Stimulated activated effector memory CD8-positive, alpha-beta T cell treated with anti-CD3 and anti-CD28 coated beads, Interleukin-12 subunit alpha, Interleukin-12 subunit beta, amount 100 ng/mL, for 72 hours (primary cell): ENCODE data around the gene UBAP2.
A peak's percentile ranks its signal among the peaks of the same experiment; 100 is the strongest.

Experiments
- ATAC-seq: fragments of 150-1000 bp; cut with Tn5 transposase; 2 replicates; pipeline ENCODE4 v1.10.0; 2021
- DNase-seq, 2 donors: peaks; one replicate each; pipeline ENCODE4 v3.0.0; 2021 to 2022; ENCODE audit warnings: low spot score in 2 of 2
- H3K27ac Mint-ChIP-seq: one replicate; pipeline ENCODE4 v1.8.0; 2022; ENCODE audit warnings: mild to moderate bottlenecking, mixed read lengths
- H3K36me3 Mint-ChIP-seq: one replicate; pipeline ENCODE4 v1.8.0; 2022; ENCODE audit warnings: mild to moderate bottlenecking, mixed read lengths
- H3K4me1 Mint-ChIP-seq: one replicate; pipeline ENCODE4 v1.8.0; 2022; ENCODE audit warnings: mixed read lengths
- H3K4me3 Mint-ChIP-seq: one replicate; pipeline ENCODE4 v1.8.0; 2022; ENCODE audit warnings: mild to moderate bottlenecking, mixed read lengths
- H3K9me3 Mint-ChIP-seq: one replicate; pipeline ENCODE4 v1.8.0; 2022; ENCODE audit warnings: mixed read lengths

The UBAP2 gene

DNA sequence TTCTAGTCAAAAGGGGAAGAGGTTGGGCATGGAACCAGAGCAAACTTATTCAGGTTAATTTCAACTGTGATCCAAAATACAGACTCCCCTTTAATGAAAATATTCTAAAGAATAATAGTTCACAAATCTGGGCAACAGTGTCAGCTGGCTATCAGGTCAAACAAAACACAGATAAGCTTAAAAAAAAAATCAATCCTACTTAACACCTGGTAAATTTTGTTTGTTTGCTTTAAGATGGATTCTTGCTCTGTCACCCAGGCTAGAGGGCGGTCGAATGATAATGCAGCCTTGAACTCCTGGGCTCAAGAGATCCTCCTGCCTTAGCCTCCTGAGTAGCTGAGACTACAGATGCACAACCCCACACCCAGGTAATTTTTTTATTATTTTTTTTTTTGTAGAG lies 89.0 kb downstream of the UBAP2 start:
- H3K36me3 Mint-ChIP-seq: peaks cover 85% of the 10 kb centered on the region
- no peaks in the 10 kb centered on the region for H3K9me3 Mint-ChIP-seq

DNA sequence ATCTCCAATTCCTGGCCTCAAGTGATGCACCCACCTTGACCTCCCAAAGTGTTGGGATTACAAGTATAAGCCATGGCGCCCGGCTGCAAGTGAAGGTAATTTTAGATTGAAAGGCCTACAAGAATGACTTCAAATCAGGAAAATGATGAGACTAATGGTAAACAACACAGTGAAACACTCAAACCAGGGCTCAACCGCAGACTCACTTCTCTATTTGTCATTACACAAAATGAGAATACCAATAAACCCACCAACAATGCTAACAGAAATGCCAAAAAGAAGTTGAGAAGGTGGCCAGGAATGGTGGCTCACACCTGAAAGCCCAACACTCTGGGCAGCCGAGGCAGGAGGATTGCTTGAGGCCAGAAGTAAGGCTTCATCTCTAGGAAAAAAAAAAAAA lies 92.1 kb downstream of the UBAP2 start:
- Mint-ChIP-seq H3K9me3 (no peaks in the 10 kb centered on the region), H3K36me3 (peaks cover 100% of the 10 kb centered on the region), H3K27ac (no peak overlapping the region), H3K4me1 (no peaks in the 10 kb centered on the region), H3K4me3 (no peak overlapping the region)
- DNase-seq (no peak), ATAC-seq (no peak)

More for the DNA sequence above, 89.0 kb downstream of the UBAP2 start:
- no peaks in the 10 kb centered on the region for H3K4me1 Mint-ChIP-seq
- H3K4me3 Mint-ChIP-seq: no peak overlapping the region
- DNase-seq: no peak
- no peak for ATAC-seq
- no peak overlapping the region for H3K27ac Mint-ChIP-seq

DNA sequence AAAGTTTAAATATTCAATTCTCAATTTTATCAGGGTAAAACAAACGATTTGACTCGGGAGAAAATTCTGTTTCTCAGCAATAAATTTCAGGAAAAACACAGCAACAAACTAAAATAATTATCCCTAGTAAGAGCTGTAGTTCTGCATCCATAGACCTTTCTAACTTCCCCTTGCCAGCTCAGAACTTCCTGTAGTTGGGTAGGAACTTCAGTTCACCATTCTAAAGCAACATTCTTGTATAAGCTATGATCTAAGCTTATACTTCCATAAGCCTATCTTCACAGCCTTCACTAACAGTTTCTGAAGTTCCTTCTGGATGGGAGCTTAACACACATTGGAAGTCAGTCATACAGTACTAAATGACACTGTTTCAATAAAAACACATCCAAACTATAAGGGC lies 96.6 kb downstream of the UBAP2 start:
- Mint-ChIP-seq H3K36me3 (peaks cover 87% of the 10 kb centered on the region), H3K27ac (no peak overlapping the region), H3K9me3 (no peaks in the 10 kb centered on the region), H3K4me3 (no peak overlapping the region), H3K4me1 (no peaks in the 10 kb centered on the region)
- DNase-seq: no peak
- ATAC-seq: no peak

DNA sequence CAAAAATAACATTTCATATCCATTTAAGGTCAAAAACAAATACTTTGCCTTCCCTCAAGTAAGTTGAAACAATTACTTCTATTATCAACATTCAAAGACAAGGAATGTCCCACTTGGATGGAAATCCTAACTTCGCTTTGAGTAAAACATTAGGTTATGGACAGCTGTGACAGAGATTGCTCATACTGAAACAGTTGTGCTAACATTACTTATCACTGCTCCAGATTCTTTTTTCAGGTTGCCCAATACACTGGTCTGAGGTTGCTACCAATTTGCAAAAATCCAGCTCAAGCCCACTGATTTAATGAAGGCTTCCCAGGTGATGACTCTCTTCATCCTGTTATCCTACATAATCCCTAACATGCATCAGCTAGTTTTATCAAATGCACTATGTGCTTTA lies 98.3 kb downstream of the UBAP2 start:
- H3K4me1 Mint-ChIP-seq: no peaks in the 10 kb centered on the region
- DNase-seq (no peak), ATAC-seq (no peak)

DNA sequence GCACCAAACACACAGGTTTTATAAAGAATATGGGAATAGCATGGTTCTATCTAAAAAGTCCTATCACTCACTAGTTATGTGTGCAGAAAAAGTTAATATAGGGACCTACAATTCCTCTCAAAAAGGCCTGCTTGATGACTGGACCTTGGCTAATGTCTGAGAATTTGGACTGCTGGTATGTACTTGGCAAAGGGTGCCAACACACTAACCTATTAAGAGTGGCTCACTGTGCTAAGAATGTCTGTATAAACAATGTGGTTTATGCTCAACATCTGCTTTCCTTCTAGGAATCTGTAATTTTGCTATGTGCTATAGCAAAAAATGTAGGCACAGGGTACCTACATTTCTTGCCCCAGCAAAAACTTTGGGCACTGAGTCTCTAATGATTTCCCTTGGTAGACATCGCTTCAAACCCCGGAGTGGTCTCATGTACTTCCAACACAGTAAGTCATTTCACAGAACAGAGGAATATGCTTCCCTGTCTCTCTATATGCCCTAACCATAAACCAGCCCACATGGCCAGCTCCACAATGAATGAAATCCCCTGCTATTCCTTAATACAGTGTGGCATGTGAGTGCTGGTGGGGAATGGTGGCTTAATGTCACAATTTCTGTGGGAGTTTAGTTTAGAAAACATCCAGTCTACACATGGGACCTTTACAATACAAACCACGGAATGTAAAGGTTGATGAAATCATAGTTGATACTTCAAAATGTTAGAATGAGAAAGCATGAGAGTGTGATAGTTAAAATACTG lies 101.7 kb downstream of the UBAP2 start:
- no peaks in the 10 kb centered on the region for H3K4me1 Mint-ChIP-seq
- no peak overlapping the region for H3K4me3 Mint-ChIP-seq
- H3K9me3 Mint-ChIP-seq: no peaks in the 10 kb centered on the region
- DNase-seq: no peak
- peaks cover 87% of the 10 kb centered on the region for H3K36me3 Mint-ChIP-seq
- ATAC-seq: no peak
- H3K27ac Mint-ChIP-seq: no peak overlapping the region

More for the DNA sequence above, 98.3 kb downstream of the UBAP2 start:
- Mint-ChIP-seq H3K4me3 (no peak overlapping the region), H3K36me3 (peaks cover 87% of the 10 kb centered on the region), H3K27ac (no peak overlapping the region), H3K9me3 (no peaks in the 10 kb centered on the region)

DNA sequence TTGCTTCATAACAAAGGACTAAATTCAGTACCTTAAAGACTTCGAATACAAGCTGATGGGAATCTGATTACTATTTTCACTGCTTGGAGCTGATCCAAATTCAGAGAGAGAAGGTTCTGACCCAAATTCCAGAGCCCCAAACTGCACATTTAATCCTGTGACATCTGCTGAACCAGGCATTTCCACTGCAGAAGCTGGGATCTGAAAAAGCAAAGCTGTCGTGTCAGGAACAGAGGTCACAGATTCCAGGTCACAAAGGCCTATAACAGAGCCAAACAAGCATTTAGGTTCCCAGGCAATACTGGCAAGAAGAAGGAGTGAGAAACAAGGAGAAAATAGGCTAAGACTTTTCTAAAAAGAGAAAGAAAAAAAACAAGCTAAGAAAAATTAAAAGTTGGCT lies 105.3 kb downstream of the UBAP2 start:
- no peak for DNase-seq
- Mint-ChIP-seq H3K9me3 (no peaks in the 10 kb centered on the region), H3K4me1 (no peaks in the 10 kb centered on the region), H3K4me3 (no peak overlapping the region), H3K36me3 (peaks cover 93% of the 10 kb centered on the region), H3K27ac (peak overlapping the region; percentile 69)
- ATAC-seq: no peak

DNA sequence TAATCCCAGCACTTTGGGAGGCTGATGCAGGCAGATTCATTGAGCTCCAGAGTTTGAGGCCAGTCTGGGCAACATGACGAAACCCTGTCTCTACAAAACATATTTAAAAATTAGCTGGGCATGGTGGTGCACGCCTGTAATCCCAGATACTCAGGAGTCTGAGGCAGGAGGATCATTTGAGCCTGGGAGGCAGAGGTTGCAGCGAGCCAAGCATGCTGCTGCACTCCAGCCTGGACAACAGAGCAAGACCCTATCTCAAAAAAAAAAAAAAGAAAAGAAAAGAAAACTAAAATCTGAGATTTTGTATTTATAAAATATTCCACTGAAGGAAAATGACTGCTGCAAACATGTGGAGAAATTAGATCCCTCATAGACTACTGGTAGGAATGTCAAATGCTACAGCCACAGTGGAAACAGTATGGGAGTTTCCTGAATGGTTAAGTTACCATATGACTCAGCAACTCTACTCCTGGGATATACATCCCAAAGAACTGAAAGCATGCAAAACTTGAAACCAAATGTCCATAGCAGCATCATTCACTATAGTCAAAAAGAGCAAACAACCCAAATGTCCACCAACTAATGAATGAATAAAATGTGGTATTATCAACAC lies 106.1 kb downstream of the UBAP2 start:
- H3K9me3 Mint-ChIP-seq: no peaks in the 10 kb centered on the region
- ATAC-seq: no peak
- no peak overlapping the region for H3K4me3 Mint-ChIP-seq
- peaks cover 93% of the 10 kb centered on the region for H3K36me3 Mint-ChIP-seq
- no peak for DNase-seq
- H3K27ac Mint-ChIP-seq: no peak overlapping the region
- no peaks in the 10 kb centered on the region for H3K4me1 Mint-ChIP-seq

DNA sequence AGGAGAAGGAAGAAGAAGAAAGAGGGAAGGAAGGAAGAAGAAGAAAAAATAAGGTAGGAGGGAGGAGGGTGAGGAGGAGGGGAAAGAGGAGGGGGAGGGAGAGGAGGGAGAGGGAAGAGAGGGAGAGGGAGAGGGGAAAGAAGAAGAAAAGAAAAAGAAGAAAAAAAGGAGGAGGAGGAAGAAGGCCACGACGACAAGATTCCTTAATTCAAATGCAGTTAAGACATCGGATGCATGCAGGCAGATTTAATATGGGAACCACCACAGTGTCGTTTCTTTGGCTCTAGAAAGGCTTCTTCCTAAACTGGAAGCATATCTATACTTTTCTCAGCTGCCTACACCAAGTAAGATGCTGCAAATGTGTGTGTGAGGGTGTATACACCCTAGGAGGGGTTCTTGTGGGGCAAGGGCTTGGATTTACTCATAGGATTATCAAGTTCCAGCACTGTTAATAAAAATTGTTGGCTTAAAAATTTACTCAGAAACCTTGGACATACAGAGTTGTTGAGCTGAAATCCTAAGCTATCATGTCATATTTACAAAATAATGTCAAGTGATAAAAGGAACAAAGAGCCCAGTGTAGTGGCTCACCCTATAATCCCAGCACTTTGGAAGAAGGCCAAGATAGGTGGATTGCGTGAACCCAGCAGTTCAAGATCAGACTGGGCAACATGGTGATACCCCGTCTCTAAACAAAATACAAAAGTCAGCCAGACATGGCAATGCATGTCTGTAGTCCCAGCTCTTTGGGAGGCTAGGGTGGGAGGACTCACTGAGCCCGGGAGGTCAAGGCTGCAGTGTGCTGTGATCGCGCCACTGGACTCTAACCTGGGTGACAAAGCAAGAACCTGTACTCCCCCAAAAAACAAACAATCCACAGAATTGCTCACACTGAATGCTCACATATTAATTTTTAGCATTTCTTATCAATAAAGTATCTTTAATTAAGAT lies 108.5 kb downstream of the UBAP2 start:
- Mint-ChIP-seq H3K4me1 (no peaks in the 10 kb centered on the region), H3K36me3 (peaks cover 94% of the 10 kb centered on the region), H3K9me3 (no peaks in the 10 kb centered on the region), H3K4me3 (no peak overlapping the region), H3K27ac (peak overlapping the region; percentile 54)
- ATAC-seq: no peak
- no peak for DNase-seq

DNA sequence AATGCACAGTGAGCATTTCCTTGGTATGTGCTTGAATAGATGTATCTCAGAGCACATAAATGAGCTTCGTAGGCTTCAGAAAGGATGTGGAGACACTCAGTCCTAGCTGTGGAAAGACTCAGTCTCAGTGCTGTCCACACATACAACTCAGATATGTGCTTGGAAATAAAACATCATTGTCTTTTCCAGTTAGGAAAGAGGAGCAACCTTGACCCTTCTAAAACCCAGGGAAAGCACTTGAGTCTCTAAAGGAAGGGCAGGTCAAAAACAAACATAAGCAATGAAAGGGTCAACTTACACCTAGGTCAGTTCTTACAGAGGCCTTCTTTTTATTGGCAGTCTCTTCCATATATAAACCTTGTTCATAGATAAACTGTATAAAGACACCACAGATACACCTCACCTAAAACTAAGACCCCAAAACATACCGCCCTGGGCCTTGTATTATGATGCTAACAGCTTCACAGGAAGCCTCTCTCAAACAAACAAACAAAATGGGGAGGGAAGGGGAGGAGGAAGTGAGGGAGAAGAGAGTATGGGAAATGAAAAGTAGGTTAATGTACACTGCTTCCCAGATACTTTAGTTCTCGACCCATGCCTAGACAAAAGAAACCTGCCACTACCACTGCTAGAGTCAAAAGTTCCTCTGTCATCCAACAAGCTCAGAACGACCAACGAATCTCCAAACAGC lies 114.4 kb downstream of the UBAP2 start:
- H3K4me3 Mint-ChIP-seq: no peak overlapping the region
- DNase-seq: no peak
- peaks cover 96% of the 10 kb centered on the region for H3K36me3 Mint-ChIP-seq
- peak overlapping the region; percentile 20 for H3K27ac Mint-ChIP-seq
- no peaks in the 10 kb centered on the region for H3K4me1 Mint-ChIP-seq
- ATAC-seq: no peak
- H3K9me3 Mint-ChIP-seq: no peaks in the 10 kb centered on the region

DNA sequence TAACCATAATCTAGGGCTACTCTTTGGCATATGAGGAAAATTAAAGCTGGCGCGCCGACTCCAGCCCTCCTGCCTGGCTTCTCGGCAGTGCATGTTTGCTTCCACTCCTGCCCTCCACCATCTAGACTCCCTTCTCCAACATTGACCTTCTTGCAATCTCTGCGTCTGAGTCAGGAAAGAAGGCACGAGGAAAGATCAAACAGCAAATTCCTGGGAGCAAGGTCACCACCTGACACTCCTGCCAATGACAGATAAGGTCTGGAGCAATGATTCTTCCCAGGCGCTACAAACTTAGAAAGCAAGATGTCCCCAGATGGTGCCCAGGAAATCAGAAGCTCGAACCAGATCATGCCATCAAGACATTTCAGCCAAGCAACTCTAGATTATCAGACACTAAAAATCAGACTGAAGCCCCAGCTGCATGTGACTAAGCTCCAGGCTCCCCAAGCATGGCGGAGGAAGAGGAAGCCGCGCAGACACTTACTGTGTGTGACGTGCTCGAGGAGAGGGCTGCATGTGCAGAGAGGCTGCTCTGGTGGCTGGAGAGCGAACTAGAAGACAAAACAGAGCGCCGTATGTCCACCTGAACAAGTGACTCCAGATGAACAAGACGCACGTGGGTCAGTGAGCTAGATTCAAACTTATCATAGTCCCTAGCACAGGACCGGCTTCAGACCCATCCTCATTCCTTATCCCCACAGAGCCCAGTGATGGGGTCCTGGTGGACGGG lies 116.4 kb downstream of the UBAP2 start:
- Mint-ChIP-seq H3K9me3 (no peaks in the 10 kb centered on the region), H3K4me3 (no peak overlapping the region), H3K4me1 (no peaks in the 10 kb centered on the region), H3K36me3 (peaks cover 95% of the 10 kb centered on the region), H3K27ac (peak overlapping the region; percentile 3)
- no peak for ATAC-seq
- no peak for DNase-seq

DNA sequence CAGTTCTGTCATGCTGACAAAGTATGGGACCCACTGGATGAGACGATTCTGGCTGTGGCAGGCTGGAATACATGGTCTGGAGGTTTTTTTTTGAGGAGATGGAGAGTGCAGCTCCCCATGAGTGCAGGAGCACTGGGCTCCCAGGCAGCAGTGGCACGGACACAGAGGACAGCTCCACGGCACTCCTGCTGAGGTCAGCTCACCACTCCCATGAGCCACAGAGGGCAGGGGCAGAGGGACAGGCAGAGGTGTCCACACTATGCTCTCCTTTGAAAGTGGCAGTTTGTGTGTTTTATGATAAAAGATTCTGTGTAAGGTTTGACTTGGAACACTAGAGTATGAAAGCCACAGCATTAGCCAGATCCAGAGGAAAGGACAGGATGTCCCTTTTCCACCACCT lies 117.4 kb downstream of the UBAP2 start:
- no peak for DNase-seq
- no peak for ATAC-seq
- no peaks in the 10 kb centered on the region for H3K9me3 Mint-ChIP-seq
- peak overlapping the region; percentile 3 for H3K27ac Mint-ChIP-seq
- no peaks in the 10 kb centered on the region for H3K4me1 Mint-ChIP-seq
- no peak overlapping the region for H3K4me3 Mint-ChIP-seq
- peaks cover 95% of the 10 kb centered on the region for H3K36me3 Mint-ChIP-seq

DNA sequence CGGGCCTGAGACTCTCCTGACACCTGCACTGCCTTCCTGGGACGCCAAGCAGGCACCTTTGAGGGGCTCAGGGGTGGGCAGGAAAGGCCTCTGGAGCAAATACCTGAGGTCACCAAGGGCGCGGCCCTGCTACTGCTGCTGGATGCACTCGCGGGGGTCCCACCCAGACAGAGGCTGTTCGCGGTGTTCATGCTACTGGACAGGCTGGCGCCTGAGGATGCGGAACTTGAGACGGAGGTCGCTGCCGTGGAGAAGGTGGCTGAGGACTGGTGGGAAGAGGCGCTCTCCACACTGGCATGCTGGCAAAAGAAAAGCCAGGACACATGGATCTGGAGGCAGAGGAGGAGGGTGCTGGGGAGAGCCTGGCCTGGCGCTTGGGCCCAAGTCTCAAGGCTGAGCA lies 121.0 kb downstream of the UBAP2 start:
- H3K4me3 Mint-ChIP-seq: no peak overlapping the region
- H3K9me3 Mint-ChIP-seq: no peaks in the 10 kb centered on the region
- H3K4me1 Mint-ChIP-seq: no peaks in the 10 kb centered on the region
- peak overlapping the region; percentile 71 for H3K27ac Mint-ChIP-seq
- peaks cover 95% of the 10 kb centered on the region for H3K36me3 Mint-ChIP-seq
- no peak for DNase-seq
- no peak for ATAC-seq

DNA sequence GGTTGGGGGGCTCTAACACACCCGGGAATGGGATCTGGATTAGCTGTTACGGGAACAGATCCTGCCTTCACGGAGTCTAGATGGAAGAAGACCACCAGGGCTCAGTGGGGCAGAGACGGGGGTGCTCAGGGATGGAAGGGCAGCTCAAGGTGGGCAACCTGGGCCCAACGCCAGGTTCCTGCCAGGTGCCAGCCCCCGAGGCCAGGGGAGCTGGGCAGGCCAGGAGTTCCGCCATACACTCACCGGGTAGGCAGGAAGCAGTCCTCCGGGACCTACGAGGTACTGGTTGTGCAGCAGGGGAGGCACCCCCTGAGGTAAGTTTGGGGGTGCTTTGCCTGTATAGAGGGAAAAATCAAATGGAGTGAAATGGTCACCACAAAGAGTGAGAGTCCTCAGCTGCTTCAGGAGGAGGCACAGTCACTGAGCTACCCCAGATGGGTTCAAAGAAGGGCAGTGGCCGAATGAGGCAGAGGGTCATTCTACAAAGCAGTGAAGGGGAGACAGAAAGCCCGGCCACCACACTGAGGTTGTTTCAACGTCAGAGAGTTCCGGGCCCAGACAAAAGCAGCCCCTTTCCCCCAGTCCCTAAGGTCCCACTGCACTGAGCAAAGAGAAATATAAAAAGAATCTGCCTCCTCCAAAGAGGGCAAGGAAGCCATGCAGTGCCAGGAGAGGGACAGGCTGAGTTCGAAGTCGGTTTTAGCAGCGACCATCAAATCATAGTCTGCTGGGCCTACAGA lies 121.8 kb downstream of the UBAP2 start:
- DNase-seq (no peak), ATAC-seq (no peak)
- no peaks in the 10 kb centered on the region for H3K4me1 Mint-ChIP-seq
- H3K4me3 Mint-ChIP-seq: no peak overlapping the region
- peak overlapping the region; percentile 71 for H3K27ac Mint-ChIP-seq
- no peaks in the 10 kb centered on the region for H3K9me3 Mint-ChIP-seq
- peaks cover 95% of the 10 kb centered on the region for H3K36me3 Mint-ChIP-seq
